Fibroblast of pulmonary artery (primary cell): Measurements from ENCODE around the gene FAM174A.
"Not testable (repeated sequence)": the region's sequence is repeated elsewhere in the genome, so short reads cannot be mapped to it uniquely, and the experiment has no call there.

Source experiments
- DNase-seq: peaks from one replicate; pipeline ENCODE4 v3.0.0-alpha.2; 2010; ENCODE audit warnings: low read depth
- H3K4me3 ChIP-seq: replicated peaks from 2 replicates; pipeline ENCODE4 v1.5.1; 2011; ENCODE audit warnings: low read depth, mild to moderate bottlenecking, control low read depth, low read length, moderate library complexity
- TF ChIP-seq, protein P1 (sequence below): IDR thresholded peaks from 2 replicates; pipeline ENCODE4 v1.5.1; 2011; ENCODE audit warnings: mild to moderate bottlenecking, control low read depth, low read length, inconsistent platforms; ENCODE audit errors: missing control alignments

Gene FAM174A

DNA sequence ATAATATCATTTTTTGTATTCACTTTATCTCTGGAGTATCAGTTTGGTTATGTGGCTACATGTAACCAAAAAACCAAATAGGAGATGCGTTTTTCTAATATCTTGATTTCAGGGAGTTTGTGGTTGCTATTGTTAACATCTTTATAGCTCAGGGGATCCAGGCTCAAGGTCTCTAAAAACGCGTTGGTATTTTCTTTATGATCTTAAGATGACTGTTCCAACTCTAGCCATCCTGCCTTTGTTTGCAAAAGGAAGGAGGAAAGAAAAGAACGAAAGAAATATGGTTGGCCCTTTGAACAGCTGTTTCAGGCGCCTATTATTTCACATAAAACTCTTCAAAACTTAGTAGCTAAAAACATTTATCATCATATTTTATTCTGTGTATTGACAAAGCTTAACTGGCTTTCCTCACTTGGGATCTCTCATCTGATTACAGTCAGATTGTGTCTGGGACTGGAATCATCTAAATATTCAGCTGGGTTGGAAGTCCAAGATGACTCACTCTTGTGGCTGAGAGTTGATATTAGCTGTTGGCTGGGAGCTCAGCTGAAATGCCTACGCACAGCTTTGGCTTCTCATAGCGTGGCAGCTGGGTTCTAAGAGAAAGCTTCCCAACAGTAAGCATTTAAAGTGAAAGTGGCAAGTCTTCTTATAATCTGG, 60.1 kb downstream of the FAM174A start:
- TF ChIP-seq, protein P1, sequence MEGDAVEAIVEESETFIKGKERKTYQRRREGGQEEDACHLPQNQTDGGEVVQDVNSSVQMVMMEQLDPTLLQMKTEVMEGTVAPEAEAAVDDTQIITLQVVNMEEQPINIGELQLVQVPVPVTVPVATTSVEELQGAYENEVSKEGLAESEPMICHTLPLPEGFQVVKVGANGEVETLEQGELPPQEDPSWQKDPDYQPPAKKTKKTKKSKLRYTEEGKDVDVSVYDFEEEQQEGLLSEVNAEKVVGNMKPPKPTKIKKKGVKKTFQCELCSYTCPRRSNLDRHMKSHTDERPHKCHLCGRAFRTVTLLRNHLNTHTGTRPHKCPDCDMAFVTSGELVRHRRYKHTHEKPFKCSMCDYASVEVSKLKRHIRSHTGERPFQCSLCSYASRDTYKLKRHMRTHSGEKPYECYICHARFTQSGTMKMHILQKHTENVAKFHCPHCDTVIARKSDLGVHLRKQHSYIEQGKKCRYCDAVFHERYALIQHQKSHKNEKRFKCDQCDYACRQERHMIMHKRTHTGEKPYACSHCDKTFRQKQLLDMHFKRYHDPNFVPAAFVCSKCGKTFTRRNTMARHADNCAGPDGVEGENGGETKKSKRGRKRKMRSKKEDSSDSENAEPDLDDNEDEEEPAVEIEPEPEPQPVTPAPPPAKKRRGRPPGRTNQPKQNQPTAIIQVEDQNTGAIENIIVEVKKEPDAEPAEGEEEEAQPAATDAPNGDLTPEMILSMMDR, result no peak
- peak; percentile 94 for DNase-seq
- H3K4me3 ChIP-seq, result peak overlapping the region; percentile 31

DNA sequence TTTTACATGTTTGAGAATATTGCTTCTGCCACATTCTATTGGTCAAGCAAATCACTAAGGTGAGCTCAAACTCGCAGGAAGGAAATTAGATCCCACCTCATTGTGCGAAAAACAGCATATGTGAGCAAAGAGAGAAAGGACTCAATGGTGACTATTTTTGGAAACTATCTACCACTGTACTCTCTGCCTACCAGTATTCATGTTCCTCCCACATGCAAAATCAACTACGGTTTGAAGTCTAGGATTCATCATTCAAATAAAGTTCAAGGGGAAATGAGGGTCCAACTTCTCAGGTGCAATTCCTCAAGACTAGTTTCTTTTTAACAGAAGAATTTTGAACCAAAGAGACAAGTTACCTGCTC, 60.6 kb downstream of the FAM174A start:
- peak overlapping the region; percentile 19 for H3K4me3 ChIP-seq
- no peak for DNase-seq
- TF ChIP-seq, protein P1, result no peak

DNA sequence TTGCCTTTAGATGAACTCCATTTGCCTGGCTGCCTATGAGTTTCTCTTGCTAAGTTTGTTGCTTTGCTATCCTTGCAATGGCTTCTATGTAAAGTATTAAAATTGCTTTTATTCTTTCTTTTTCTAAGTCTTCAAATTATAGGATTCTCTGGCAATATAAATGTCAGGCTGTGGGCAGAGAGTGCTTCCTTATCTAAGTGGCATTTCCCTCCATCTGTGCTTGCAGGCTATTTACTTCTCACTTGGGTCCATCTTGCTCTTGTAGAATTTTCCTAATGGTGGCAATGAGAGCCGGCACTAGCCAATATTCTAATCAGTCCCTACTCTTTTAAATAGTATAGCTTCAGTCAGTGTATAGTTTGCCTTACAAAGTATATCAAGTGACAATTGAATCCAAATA, 63.3 kb downstream of the FAM174A start:
- TF ChIP-seq, protein P1, result no peak
- no peak for DNase-seq
- H3K4me3 ChIP-seq, result no peak overlapping the region

DNA sequence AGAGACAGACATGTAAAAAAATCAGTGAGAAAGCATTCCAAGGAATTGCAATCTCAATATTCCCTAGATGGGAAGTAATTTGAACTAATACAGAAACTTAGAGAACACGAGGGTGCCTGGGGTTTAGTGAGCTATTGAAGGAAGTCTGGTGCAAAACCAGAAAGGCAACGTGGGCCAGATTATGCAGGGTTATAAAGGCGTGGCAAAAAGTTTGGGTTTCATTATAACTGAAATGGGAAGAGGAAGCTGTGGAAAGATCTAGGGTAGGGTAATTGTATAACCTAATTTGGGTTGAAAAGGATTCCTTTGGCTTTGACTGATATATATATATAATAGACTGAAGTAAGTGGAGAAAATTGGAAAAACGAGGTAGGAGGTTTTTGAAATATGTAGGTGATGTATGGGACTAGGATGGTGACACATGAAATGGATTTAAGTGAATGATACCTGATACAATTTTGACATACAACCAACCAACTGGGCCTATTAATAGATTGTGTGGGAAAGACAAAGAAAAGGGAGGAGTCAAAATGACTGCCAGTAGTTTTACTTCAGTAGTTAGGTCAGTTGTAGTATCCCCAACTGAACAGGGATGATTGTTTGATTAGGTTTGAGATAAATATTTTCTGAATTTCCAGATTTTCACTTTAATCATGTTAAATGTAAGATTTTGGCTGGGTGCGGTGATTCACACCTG, 65.3 kb downstream of the FAM174A start:
- H3K4me3 ChIP-seq, result no peak overlapping the region
- no peak for DNase-seq
- TF ChIP-seq, protein P1, result no peak

DNA sequence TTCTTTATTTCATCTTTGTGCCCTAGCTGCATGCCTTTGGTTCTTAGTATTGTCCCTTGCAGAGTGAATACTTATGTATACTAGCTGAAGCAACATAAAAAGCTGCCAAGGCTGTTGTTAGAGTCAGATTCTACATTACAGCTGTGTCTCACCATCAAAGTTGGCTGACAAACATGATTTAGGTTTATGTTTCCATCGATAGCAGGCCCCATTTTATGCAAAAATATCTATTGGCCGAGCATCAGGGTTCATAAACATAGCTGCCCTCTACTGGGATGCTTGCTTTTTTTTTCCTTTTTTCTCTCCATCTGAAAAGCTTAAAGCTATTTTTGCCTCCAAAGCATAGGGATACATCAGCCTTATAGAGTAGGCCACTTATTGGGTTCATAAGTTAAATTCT, 68.0 kb downstream of the FAM174A start:
- no peak overlapping the region for H3K4me3 ChIP-seq
- no peak for DNase-seq
- TF ChIP-seq, protein P1, result no peak

DNA sequence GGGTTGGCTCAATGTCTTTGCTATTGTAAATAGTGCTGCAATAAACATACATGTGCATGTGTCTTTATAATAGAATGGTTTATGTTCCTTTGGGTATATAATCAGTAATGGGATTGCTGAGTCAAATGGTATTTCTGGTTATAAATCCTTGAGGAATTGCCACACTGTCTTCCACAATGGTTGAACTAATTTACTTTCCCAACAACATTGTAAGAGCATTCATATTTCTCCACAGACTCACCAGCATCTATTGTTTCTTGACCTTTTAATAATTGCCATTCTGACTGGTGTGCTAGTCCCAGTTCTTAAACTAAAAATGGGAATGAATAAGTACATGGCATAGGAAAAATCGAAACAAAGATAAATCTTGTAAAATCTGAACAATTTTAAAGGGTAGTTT, 68.8 kb downstream of the FAM174A start:
- not testable (repeated sequence) for H3K4me3 ChIP-seq
- peak; percentile 27 for DNase-seq

DNA sequence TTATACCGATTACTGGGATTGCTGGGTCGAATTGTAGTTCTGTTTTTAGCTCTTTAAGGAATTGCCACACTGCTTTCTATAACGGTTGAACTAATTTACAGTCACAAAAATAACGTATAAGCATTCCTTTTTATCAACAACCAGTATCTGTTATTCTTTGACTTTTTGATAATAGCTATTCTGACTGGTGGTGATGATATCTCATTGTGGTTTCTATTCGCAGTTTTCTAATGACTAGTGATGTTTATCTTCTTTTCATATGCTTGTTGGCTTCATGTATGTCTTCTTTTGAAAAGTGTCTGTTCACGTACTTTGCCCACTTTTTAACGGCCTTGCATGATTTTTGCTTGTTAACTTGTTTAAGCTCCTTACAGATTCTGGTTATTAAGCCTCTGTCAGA, 74.4 kb downstream of the FAM174A start:
- no peak for DNase-seq
- H3K4me3 ChIP-seq, result no peak overlapping the region
- TF ChIP-seq, protein P1, result no peak
